Natural killer cell (primary cell): Measurements from ENCODE around the gene SPARC. TPM values are rescaled to one million over a fixed set of nuclear protein-coding genes. Genes with fewer than 3 reads are reported as not detected.

ENCODE experiments used
- ATAC-seq, 3 donors: fragments of 150-1000 bp in 2 of 3; fragments of 200-7000 bp in 1 of 3; cut with Tn5 transposase; 1 replicate in 1 of 3; 2 replicates in 2 of 3; pipeline ENCODE4 v1.10.0; 2021; ENCODE audit warnings: mild to moderate bottlenecking in 2 of 3, moderate library complexity in 2 of 3
- DNase-seq, 2 donors: peaks; one replicate each; pipeline versions ENCODE4 v3.0.0 to v3.0.0-alpha.2; 2013 to 2021; ENCODE audit warnings: mixed read lengths in 1 of 2
- H3K27ac ChIP-seq: one replicate; pipeline ENCODE4 v1.5.1; 2013; ENCODE audit warnings: mild to moderate bottlenecking, low read length
- H3K27me3 ChIP-seq: one replicate; pipeline ENCODE4 v1.6.1; 2013; ENCODE audit warnings: low read length; ENCODE audit not compliant: control insufficient read depth, insufficient read depth
- H3K36me3 ChIP-seq: one replicate; pipeline ENCODE4 v1.6.1; 2013; ENCODE audit warnings: low read length; ENCODE audit not compliant: control insufficient read depth, insufficient read depth
- H3K4me1 ChIP-seq: one replicate; pipeline ENCODE4 v1.6.1; 2013; ENCODE audit warnings: low read length; ENCODE audit not compliant: control insufficient read depth, insufficient read depth
- H3K4me3 ChIP-seq: one replicate; pipeline ENCODE4 v1.5.1; 2013; ENCODE audit warnings: low read length
- H3K9me3 ChIP-seq: one replicate; pipeline ENCODE4 v1.6.1; 2013; ENCODE audit warnings: low read length; ENCODE audit not compliant: control insufficient read depth, insufficient read depth
- H3K27ac Mint-ChIP-seq, 2 donors: one replicate each; pipeline ENCODE4 v1.8.0; 2022; ENCODE audit warnings: mild to moderate bottlenecking in 2 of 2, mixed read lengths in 2 of 2, moderate library complexity in 1 of 2
- H3K27me3 Mint-ChIP-seq, 2 donors: one replicate each; pipeline ENCODE4 v1.8.0; 2022; ENCODE audit warnings: low read depth in 2 of 2, mixed read lengths in 2 of 2
- H3K36me3 Mint-ChIP-seq: one replicate; pipeline ENCODE4 v1.8.0; 2022; ENCODE audit warnings: mixed read lengths
- H3K4me1 Mint-ChIP-seq, 2 donors: one replicate each; pipeline ENCODE4 v1.8.0; 2022; ENCODE audit warnings: mixed read lengths in 2 of 2
- H3K4me3 Mint-ChIP-seq: one replicate; pipeline ENCODE4 v1.8.0; 2022; ENCODE audit warnings: mild to moderate bottlenecking, moderate library complexity, mixed read lengths
- H3K9me3 Mint-ChIP-seq, 2 donors: one replicate each; pipeline ENCODE4 v1.8.0; 2022; ENCODE audit warnings: mixed read lengths in 2 of 2
- CTCF ChIP-seq: fragments of 200-600 bp; IDR thresholded peaks from one replicate; pipeline ENCODE4 v1.8.0; 2022; ENCODE audit warnings: antibody characterized with exemption
- WGBS: methylation state at CpG from one replicate; pipeline ENCODE4 v1.1.7; 2013; ENCODE audit warnings: missing lambda C conversion rate; ENCODE audit not compliant: insufficient coverage; 5-methylcytosine and 5-hydroxymethylcytosine counted together
- intact Hi-C: fragments of 100-400 bp; cut with micrococcal nuclease; formaldehyde crosslinking; loops from one replicate; pipeline ENCODE4 v1.14.2; 2022
- total RNA-seq, 4 donors: library from RNA; stranded (reverse); fragments of 120-200 nt in 1 of 4; gene quantifications; one replicate each; pipeline versions ENCODE4 v1.2.3 to v1.2.4, GENCODE V29; 2013 to 2022

The SPARC gene
- total RNA-seq, 3 donors from 2014 or later (not counting 1 experiment from before 2014, with no cell fraction given): 3.2 to 48.5 (median 23.4) TPM

DNA sequence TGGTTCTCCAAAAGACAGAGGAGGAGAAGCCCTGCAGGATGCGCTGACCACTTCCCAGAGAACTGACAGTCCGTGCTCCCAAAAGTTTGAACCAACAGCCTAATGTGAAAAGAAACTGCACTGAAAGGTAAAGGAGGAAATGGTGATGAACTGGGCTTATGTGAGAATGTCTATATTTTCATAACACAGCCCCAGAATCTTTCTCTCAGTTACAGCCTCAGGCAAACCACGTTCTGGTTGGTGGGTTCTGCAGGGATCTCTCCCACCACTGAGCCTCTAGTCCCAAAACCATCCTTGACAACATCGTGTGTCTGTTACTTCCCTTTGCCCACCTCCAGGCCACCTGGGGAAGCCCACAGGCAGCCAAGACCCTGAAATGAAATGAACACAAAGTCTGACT is 23.9 kb downstream of the SPARC start:
- no peak for ATAC-seq
- Mint-ChIP-seq H3K27ac (no peak overlapping the region), H3K4me1 (peaks cover 11 to 16% of the 10 kb centered on the region in 2 donors), H3K9me3 (no peaks in the 10 kb centered on the region), H3K4me3 (no peak overlapping the region), H3K36me3 (no peaks in the 10 kb centered on the region), H3K27me3 (peaks cover 0 to 6% of the 10 kb centered on the region in 2 donors)
- Histone ChIP-seq H3K9me3 (no peaks in the 10 kb centered on the region), H3K27ac (no peak overlapping the region), H3K4me3 (no peak overlapping the region), H3K36me3 (no peaks in the 10 kb centered on the region), H3K27me3 (peaks cover 3% of the 10 kb centered on the region), H3K4me1 (peaks cover 12% of the 10 kb centered on the region)
- TF ChIP-seq CTCF: no peak
- intact Hi-C loops: no loop called here
- DNase-seq: no peak
- 61% methylated on average over 4 of the region's 4 CpGs for WGBS

DNA sequence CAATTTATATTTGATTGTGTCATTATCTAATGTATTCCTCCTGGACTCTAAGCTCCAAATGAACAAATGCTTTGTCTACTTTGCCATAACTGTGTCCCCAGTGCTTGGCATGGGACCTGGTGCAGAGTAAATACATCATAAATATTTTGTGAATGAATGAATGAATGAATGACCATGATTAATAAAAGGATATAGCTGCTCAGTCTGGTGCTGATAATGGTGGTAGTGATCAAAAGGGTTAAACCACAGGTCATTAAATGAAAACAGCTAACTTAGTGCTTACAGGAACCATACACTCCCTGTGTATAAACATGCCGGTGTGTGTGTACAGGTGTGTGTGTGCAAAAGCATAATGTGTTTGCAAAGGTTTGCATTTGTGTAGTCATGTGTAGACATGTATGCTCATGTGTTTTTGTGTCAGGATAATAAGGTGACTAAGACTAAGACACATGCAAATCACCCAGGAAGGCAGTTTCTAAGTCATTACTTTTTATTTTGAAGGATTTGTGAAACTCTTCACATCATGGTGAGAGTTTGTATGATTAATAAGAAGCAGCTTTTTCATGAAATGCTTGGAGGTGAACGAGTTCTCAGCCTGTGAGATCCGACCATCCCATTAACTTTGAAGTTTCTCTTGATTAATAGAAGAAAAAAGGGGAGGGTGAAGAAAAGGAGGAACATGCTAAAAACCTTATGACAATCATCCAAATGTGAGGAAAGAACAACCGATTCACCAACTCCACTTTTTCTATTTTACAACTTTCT is 24.6 kb downstream of the SPARC start:
- WGBS: 79% methylated on average over 3 of the region's 4 CpGs
- Mint-ChIP-seq H3K27me3 (peaks cover 0 to 6% of the 10 kb centered on the region in 2 donors), H3K27ac (no peak overlapping the region), H3K36me3 (no peaks in the 10 kb centered on the region), H3K4me3 (no peak overlapping the region), H3K9me3 (no peaks in the 10 kb centered on the region), H3K4me1 (peaks cover 11 to 16% of the 10 kb centered on the region in 2 donors)
- TF ChIP-seq CTCF: no peak
- DNase-seq: no peak
- Histone ChIP-seq H3K4me1 (peaks cover 12% of the 10 kb centered on the region), H3K4me3 (no peak overlapping the region), H3K27ac (no peak overlapping the region), H3K36me3 (no peaks in the 10 kb centered on the region), H3K27me3 (peaks cover 3% of the 10 kb centered on the region), H3K9me3 (no peaks in the 10 kb centered on the region)
- intact Hi-C loops: no loop called here
- no peak for ATAC-seq

- Mint-ChIP-seq H3K4me3 (no peak overlapping the region), H3K4me1 (peaks cover 11 to 16% of the 10 kb centered on the region in 2 donors), H3K9me3 (no peaks in the 10 kb centered on the region), H3K27me3 (peaks cover 0 to 6% of the 10 kb centered on the region in 2 donors), H3K36me3 (no peaks in the 10 kb centered on the region), H3K27ac (no peak overlapping the region)
- ATAC-seq: no peak
- Histone ChIP-seq H3K27me3 (peaks cover 3% of the 10 kb centered on the region), H3K9me3 (no peaks in the 10 kb centered on the region), H3K36me3 (no peaks in the 10 kb centered on the region), H3K4me1 (peaks cover 12% of the 10 kb centered on the region), H3K27ac (no peak overlapping the region), H3K4me3 (no peak overlapping the region)
- DNase-seq: no peak
- TF ChIP-seq CTCF: no peak
- 91% methylated on average over 11 of the region's 12 CpGs for WGBS
- intact Hi-C loops: no loop called here
Observed at GRCh38 chr5:151660616-151661495, 25.9 kb downstream of the SPARC start.
